Globus pallidus (tissue), 1 donor: ENCODE data around the gene NMT2.

Experiments
- DNase-seq: peaks from one replicate; pipeline ENCODE4 v3.0.0-alpha.2; 2015; ENCODE audit warnings: low spot score

NMT2 gene

DNA sequence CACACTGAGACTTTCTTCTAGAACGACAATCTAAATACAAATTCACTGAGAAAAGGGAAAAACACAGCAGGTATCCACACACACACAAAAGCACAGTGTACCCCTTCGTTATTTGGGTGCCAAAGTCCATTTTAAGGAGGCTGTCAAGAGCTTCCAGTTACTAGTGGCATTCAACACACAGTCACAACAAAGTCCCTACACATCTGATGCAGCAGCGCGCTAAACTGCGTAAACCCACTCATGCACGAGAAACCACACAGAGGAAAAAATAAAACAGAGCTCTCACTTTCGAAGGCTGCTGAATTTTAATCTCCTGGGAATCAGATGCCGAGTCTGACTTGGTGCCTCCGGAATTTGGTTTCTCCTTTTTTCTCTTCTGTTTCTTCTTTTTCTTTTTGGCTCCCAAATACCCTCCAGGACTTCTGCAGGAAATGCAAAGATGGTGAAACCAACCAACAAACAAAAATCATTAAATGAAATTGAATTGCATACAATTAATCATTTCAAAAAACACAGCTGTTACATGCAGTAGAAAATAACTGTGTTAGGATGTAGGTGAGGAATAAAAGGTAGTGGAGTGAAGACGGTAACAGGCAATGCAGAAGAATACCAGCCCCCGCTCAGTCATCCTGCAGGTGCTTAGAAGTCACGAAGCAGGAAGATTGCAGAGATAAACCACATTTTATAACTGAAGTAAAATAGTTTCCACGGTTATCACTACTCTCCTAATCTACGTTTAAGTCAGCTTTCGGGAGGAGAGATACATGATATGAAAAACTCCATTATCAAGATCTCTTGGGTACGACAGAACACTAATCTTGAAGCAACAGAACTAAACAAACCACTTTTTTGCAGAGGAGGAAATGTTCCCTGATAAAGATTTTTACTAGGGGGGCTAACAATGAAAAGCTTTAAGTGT, 27.1 kb downstream of the NMT2 start:
- no peak for DNase-seq

DNA sequence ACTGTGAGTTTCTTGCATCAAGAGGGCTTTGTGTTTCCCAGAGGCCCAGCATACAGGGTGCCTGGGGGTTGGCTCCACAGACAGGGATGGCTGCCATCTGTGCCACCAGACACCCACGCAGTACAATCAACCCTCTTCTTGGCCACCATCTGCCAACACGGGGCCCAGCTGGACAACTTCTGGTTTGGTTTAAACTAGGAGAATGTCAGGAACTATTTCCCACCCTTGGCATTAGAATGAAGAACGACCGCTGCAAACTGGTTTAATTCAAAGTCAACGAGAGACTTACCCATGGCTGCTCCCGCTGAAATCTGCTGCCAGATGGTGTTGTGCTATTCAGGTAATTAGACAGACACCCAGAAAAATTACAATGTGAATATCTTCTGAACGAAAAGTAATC, 27.8 kb downstream of the NMT2 start:
- DNase-seq, result peak; percentile 41

- no peak for DNase-seq
Observed at GRCh38 chr10:15137636-15138035, 30.9 kb downstream of the NMT2 start.

- DNase-seq, result no peak
Observed at GRCh38 chr10:15137036-15137359, 31.5 kb downstream of the NMT2 start.

GRCh38 chr10:15136129-15137035, 32.1 kb downstream of the NMT2 start:
- no peak for DNase-seq

DNA sequence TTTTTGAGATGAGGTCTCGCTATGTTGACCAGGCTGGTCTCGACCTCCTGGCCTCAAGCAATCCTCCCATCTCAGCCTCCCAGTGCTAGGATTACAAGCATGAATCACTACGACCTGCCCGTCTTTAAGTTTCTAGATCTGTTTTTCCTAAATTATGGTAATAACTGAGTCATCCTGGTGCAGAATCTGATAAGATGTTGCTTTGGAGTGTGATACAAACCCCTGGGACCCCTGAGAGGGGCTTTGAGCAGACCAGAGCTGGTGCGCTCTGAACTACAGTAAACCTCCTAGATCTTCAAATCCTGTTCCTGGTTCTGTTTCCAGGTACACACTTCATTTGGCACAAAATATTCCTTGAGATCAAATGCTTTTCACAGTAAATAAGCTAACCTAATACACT, 37.2 kb downstream of the NMT2 start:
- no peak for DNase-seq

- no peak for DNase-seq
Observed at GRCh38 chr10:15124908-15125307, 43.6 kb downstream of the NMT2 start.

DNA sequence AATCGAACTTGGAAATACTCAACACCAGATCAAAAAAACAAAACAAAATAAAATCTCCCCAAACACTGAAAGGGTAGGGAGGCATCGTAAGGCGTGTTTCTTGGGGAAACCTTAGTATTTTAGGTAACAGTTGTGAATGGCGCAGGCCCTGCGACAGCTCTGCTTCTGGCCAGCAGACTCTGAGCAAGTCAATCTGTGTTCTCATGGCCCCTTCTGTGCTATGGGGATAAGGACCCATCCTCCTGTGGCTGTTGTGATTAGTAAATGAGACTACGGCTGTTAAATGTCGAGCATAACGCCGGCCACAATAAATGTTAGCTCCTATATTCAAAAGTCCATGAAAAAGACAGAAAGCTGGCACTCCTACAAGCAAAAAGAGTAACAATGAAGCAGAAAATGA, 44.3 kb downstream of the NMT2 start:
- no peak for DNase-seq

GRCh38 chr10:15123749-15124184, 44.7 kb downstream of the NMT2 start:
- no peak for DNase-seq

GRCh38 chr10:15122477-15123030, 45.9 kb downstream of the NMT2 start:
- DNase-seq, result no peak

GRCh38 chr10:15121707-15122106, 46.8 kb downstream of the NMT2 start:
- DNase-seq, result no peak

DNA sequence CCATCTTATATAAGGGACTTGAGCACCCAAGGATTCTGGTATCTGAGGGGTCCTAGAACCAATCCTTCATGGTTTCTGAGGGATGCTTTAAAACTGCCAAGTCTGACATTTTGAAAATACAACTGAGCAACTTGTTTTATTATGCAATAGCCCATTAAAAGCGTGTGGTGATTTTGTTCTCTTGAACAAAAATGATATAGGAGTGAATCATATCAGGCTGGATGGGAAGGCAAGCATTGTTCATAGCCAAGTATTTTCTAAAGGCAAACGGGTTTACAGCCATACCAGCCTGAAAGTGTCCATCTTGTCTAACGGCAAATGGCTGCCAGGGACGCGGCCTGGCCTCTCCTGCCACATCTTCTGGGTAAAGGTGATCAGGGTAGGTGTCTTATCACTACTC, 48.0 kb downstream of the NMT2 start:
- no peak for DNase-seq

DNA sequence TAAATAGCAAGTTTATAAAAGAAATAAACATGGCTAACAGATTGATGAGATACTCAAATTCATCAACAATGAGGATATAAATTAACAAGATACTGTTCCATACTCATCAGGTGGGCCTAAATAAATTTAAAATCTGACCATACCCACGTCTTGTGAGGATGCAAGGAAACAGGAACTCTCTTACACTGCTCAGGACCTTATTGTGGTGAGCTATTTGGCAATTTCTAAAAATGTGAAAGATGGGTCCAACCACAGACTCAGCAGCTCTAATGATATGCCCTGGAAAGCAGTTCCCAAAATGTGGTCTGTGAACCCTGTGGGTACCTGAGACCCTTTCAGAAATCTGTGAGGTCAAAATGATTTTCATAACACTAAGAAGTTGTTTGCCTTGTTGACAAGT, 49.9 kb downstream of the NMT2 start:
- no peak for DNase-seq

DNA sequence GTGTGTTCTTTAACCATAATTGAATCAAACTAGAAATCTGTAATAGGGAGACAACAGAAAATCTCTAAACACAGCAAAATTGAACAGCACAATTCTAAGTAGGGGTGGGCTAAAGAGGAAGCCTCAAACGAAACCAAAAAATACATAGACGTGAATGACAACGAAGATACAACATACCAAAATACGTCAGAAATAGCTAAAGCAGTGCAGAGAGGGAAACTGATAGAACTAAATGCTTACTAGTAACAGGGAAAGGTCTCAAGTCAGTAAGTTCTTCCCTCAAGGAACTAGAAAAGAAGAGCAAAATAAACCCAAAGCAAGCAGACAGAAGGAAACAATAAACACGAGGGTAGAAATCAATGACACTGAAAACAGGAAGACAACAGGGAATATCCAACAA, 52.3 kb downstream of the NMT2 start:
- no peak for DNase-seq

DNA sequence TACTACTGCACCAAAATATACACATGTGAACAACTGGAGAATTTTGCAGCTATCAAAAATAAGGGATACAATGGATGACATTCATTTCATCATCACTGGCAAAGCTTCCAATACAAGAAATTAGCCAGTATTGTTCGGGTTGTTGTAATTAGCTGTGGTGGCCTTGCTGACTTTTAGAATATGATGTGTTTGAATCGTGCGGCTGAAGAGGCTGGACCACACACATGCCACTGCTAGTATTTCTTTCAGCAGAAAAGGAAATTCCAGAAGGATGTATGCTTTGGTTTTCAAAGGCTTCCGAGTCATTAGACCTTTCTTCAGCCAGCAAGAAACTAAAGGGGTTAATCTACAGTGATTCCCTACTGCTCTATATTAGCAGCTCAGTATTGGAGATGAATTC, 54.7 kb downstream of the NMT2 start:
- no peak for DNase-seq

DNA sequence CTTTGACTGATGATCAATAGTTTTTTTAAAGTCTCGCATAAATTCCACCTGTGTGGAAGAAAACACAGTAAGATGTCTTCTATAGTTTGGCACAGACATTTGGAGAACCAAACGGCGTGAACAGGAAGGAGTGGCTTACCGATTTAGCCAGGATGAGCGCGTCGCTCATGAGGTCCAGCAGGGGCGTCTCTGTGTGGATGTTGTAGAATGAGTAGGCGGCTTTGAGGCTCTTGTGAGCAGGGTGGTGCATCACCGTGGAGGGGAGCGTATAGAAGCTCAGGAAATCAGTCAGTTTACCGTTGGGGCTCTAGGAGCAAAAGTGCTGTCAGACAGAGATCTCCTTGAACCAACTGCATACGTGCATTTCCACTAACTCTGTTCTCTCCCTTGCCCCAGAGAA, 55.8 kb downstream of the NMT2 start:
- no peak for DNase-seq

DNA sequence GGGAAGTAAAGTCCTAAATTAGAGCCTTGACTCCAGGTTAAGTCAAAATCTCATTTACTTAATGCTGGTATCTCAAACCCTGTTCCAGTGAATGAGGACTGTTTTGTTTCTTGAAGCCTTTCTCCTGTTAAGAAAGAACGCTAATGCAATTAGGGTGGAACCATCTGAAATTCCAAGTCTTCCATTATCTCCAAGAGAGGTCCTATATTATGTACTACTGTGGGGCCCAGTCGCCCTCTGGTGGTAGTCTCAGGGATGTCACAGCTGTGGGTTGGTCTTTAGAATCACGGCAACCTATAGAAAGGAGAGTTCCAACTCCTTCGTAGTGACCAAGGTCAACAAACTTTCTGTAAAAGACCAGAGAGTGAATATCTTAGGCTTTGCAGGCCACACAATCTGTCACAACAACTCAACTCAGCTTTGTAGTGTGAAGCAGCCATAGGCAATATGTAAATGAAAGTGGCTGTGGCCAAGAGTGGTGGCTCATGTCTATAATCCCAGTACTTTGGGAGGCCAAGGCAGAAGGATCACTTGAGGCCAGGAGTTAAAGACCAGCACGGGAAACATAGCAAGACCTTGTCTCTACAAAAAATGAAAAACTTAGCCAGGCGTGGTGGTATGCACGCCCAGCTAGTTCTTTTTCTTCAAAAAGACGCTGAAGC, 62.0 kb downstream of the NMT2 start:
- DNase-seq, result peak; percentile 55

GRCh38 chr10:15103513-15103912, 65.0 kb downstream of the NMT2 start:
- DNase-seq, result no peak

GRCh38 chr10:15099886-15100285, 68.6 kb downstream of the NMT2 start:
- no peak for DNase-seq

GRCh38 chr10:15097011-15097812, 71.3 kb downstream of the NMT2 start, which contains the start of gene RPP38:
Gene RPP38 (plus strand): TSS chr10:15097355. CDS start chr10:15103315, 5,960 bp downstream.
- DNase-seq, result peak; percentile 95

GRCh38 chr10:15096661-15097010, 71.9 kb downstream of the NMT2 start:
- no peak for DNase-seq
